ENCODE measurements around the gene SH3GLB2. TPM values are rescaled to one million over a fixed set of nuclear protein-coding genes. Genes with fewer than 3 reads are reported as not detected.

The SH3GLB2 gene
- total and polyA plus RNA-seq, 2 of the 8 experiments (the other 6 are each of a cell fraction or from before 2014, with no cell fraction given): 52.7 to 79.9 TPM

- no peak overlapping the region for H3K4ac ChIP-seq (replicated peaks; ENCODE audit: insufficient read length, low read depth, low read length)
- H3K79me2 ChIP-seq (ENCODE audit: control insufficient read depth in 1 of 2, insufficient read depth in 2 of 2, low read length in 2 of 2): peaks cover 0 to 23% of the 10 kb centered on the region in 2 experiments; a peak in 2 of 4 replicates
- DNase-seq (ENCODE audit: low read depth in 1 of 2, low spot score in 2 of 2) (no peak), FAIRE-seq (no peak)
- no peak for TF ChIP-seq TBP (IDR thresholded peaks at IDR 0.05; ENCODE audit: low read depth, low read length)
- no peak overlapping the region for H4K5ac ChIP-seq (ENCODE audit: insufficient read length, low read depth, low read length)
- peaks cover 0 to 10% (median 5%) of the 10 kb centered on the region in 4 experiments; a peak in 5 of 7 replicates for H3K4me1 ChIP-seq (replicated peaks in 1 of 4; ENCODE audit: control insufficient read depth in 3 of 4, insufficient read depth in 4 of 4, low read length in 3 of 4)
- no peak overlapping the region for H3K27ac ChIP-seq (ENCODE audit: low read depth, low read length)
- H3K23ac ChIP-seq (ENCODE audit: insufficient read length): no peak overlapping the region
- no peak overlapping the region for H3K56ac ChIP-seq (replicated peaks; ENCODE audit: insufficient read length, low read depth, low read length)
- H3K23me2 ChIP-seq (ENCODE audit: low read depth, low read length): peaks cover 7% of the 10 kb centered on the region
- H2BK20ac ChIP-seq (ENCODE audit: low read length): no peak overlapping the region
- CTCF ChIA-PET (ENCODE audit: partially characterized antibody): interaction anchor here (0.7 to 2.7 kb wide), 4 partner anchors 9 to 31 kb away, joined by 3 to 12 read pairs (median 7); partner anchors contain the start of gene SH3GLB2
- peak overlapping the region; percentile 78 to 89 for H3K4me2 ChIP-seq (ENCODE audit: insufficient read depth in 1 of 2, low read depth in 2 of 2, low read length in 2 of 2)
- H3K18ac ChIP-seq (ENCODE audit: extremely low read depth, low read length): no peak overlapping the region
- no peak overlapping the region for H4K91ac ChIP-seq (replicated peaks; ENCODE audit: insufficient read length, low read length)
- H3K9ac ChIP-seq (replicated peaks in 1 of 4; ENCODE audit: extremely low read depth in 1 of 4, low read depth in 3 of 4, low read length in 3 of 4): no peak overlapping the region
- no peak overlapping the region for H2AFZ ChIP-seq (ENCODE audit: low read length)
- POLR2A ChIA-PET (ENCODE audit: partially characterized antibody): interaction anchor here (1.1 to 1.7 kb wide), 3 partner anchors 8 to 37 kb away, joined by 3 to 8 read pairs (median 3); no protein-coding TSS in a partner anchor
- peaks cover 0 to 5% of the 10 kb centered on the region in 2 experiments for H4K20me1 ChIP-seq (replicated peaks in 1 of 2; ENCODE audit: control insufficient read depth in 1 of 2, insufficient read depth in 2 of 2, low read length in 2 of 2)
- H2BK12ac ChIP-seq (ENCODE audit: low read depth, low read length): no peak overlapping the region
- no peak overlapping the region for H2AK5ac ChIP-seq (ENCODE audit: low read depth, low read length)
- peak overlapping the region; percentile 1; the same call in 1 of the 2 replicates for H4K8ac ChIP-seq (ENCODE audit: extremely low read depth, insufficient read depth, low read length)
- H3K36me3 ChIP-seq (ENCODE audit: control insufficient read depth in 2 of 4, insufficient read depth in 4 of 4, low read length in 3 of 4): peaks cover 0 to 13% (median 7%) of the 10 kb centered on the region in 4 experiments; a peak in 4 of 8 replicates
- WGBS, 2 experiments (ENCODE audit: extremely low coverage in 1 of 2, insufficient coverage in 1 of 2, insufficient read length in 1 of 2, insufficient replicate concordance in 2 of 2, low coverage in 1 of 2, low lambda C conversion rate in 2 of 2, missing lambda C conversion rate in 1 of 2): 89% methylated on average over 6 of the region's 6 CpGs; no CpG with 5 or more reads in 1 of the 2 experiments
- H2BK120ac ChIP-seq (replicated peaks; ENCODE audit: low read depth, low read length): no peak overlapping the region
- no peak overlapping the region for H2BK5ac ChIP-seq (ENCODE audit: low read depth, low read length)
- no peaks in the 10 kb centered on the region for H3K27me3 ChIP-seq (replicated peaks in 1 of 4; ENCODE audit: control insufficient read depth in 3 of 4, extremely low read depth in 1 of 4, insufficient read depth in 3 of 4, low read length in 3 of 4)
- peaks cover 7% of the 10 kb centered on the region for H3K79me1 ChIP-seq (ENCODE audit: low read depth, low read length)
- H3K14ac ChIP-seq (ENCODE audit: insufficient read length): no peak overlapping the region
- H3K4me3 ChIP-seq (ENCODE audit: extremely low read depth in 1 of 4, insufficient read depth in 2 of 4, low read depth in 3 of 4, low read length in 4 of 4): peak overlapping the region; percentile 87 to 97 (median 90); a peak in 5 of 8 replicates
- no peak overlapping the region for H2BK15ac ChIP-seq (ENCODE audit: low read length)
- no peaks in the 10 kb centered on the region for H3K9me3 ChIP-seq (ENCODE audit: insufficient read depth in 2 of 2, low read depth in 1 of 2, low read length in 1 of 2)
Observed at GRCh38 chr9:129037767-129038098, 9.6 kb upstream of the SH3GLB2 start.
